Measurements from ENCODE around the gene STPG1. TPM values are rescaled to one million over a fixed set of nuclear protein-coding genes. Genes with fewer than 3 reads are reported as not detected.

Gene STPG1
- total RNA-seq, 1 donor, result 10.0 TPM

GRCh38 chr1:24426744-24427544, 13.4 kb upstream of the STPG1 start:
- TF ChIP-seq CTCF (IDR thresholded peaks at IDR 0.05; ENCODE audit: insufficient read depth, low read length), result no peak
- DNase-seq (ENCODE audit: low read depth), result no peak
- no peak overlapping the region for H3K4me3 ChIP-seq (ENCODE audit: low read depth, low read length)

- no peak for DNase-seq (ENCODE audit: low read depth)
- no peak for TF ChIP-seq CTCF (IDR thresholded peaks at IDR 0.05; ENCODE audit: insufficient read depth, low read length)
- no peak overlapping the region for H3K4me3 ChIP-seq (ENCODE audit: low read depth, low read length)
These were observed 12.3 kb upstream of the STPG1 start for GRCh38 chr1:24425922-24426321.

- TF ChIP-seq CTCF (IDR thresholded peaks at IDR 0.05; ENCODE audit: insufficient read depth, low read length), result no peak
- H3K4me3 ChIP-seq (ENCODE audit: low read depth, low read length), result no peak overlapping the region
- no peak for DNase-seq (ENCODE audit: low read depth)
These were observed 11.9 kb upstream of the STPG1 start for GRCh38 chr1:24425441-24425840.

GRCh38 chr1:24424990-24425389, 11.4 kb upstream of the STPG1 start:
- TF ChIP-seq CTCF (IDR thresholded peaks at IDR 0.05; ENCODE audit: insufficient read depth, low read length), result no peak

GRCh38 chr1:24424207-24424606, 10.6 kb upstream of the STPG1 start:
- no peak overlapping the region for H3K4me3 ChIP-seq (ENCODE audit: low read depth, low read length)
- TF ChIP-seq CTCF (IDR thresholded peaks at IDR 0.05; ENCODE audit: insufficient read depth, low read length), result no peak
- DNase-seq (ENCODE audit: low read depth), result no peak

More at GRCh38 chr1:24424990-24425389, 11.4 kb upstream of the STPG1 start:
- DNase-seq (ENCODE audit: low read depth), result no peak
- no peak overlapping the region for H3K4me3 ChIP-seq (ENCODE audit: low read depth, low read length)

GRCh38 chr1:24421502-24421901, 7.9 kb upstream of the STPG1 start:
- no peak for TF ChIP-seq CTCF (IDR thresholded peaks at IDR 0.05; ENCODE audit: insufficient read depth, low read length)
- no peak for DNase-seq (ENCODE audit: low read depth)

GRCh38 chr1:24420547-24420946, 7.0 kb upstream of the STPG1 start:
- no peak for DNase-seq (ENCODE audit: low read depth)
- no peak for TF ChIP-seq CTCF (IDR thresholded peaks at IDR 0.05; ENCODE audit: insufficient read depth, low read length)
- H3K4me3 ChIP-seq (ENCODE audit: low read depth, low read length), result no peak overlapping the region

More at GRCh38 chr1:24421502-24421901, 7.9 kb upstream of the STPG1 start:
- H3K4me3 ChIP-seq (ENCODE audit: low read depth, low read length), result no peak overlapping the region
